GM11168 (cell line): ENCODE measurements around the gene DFFA.
"Not testable (repeated sequence)": the region's sequence is repeated elsewhere in the genome, so short reads cannot be mapped to it uniquely, and the experiment has no call there.

Source experiments
- in situ Hi-C: fragments of 300-500 bp; cut with MboI; formaldehyde crosslinking; loops from one replicate; pipeline ENCODE4 v1.12.0; 2022; ENCODE audit warnings: low sequenced_read_pairs; ENCODE audit not compliant: unreplicated experiment

The DFFA gene

DNA sequence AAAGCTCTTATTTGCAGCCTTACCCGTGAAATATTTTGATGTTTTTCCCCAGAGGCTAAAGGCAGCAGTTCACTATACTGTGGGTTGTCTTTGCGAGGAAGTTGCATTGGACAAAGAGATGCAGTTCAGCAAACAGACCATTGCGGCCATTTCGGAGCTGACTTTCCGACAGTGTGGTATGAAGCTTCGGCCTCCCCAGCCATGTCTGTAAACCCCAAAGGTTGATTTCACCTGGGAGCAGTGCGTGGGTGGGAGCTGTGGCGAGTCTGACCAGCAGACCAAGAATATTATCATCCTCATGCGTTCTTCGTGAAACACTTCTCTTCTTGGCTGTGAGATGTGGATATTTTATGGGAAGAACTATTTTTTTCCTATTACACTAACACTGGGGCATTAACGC lies 38.5 kb downstream of the DFFA start:
- in situ Hi-C loops = loop anchor here (5.0 kb wide), 1 partner anchor 59 kb away; no protein-coding TSS in a partner anchor

DNA sequence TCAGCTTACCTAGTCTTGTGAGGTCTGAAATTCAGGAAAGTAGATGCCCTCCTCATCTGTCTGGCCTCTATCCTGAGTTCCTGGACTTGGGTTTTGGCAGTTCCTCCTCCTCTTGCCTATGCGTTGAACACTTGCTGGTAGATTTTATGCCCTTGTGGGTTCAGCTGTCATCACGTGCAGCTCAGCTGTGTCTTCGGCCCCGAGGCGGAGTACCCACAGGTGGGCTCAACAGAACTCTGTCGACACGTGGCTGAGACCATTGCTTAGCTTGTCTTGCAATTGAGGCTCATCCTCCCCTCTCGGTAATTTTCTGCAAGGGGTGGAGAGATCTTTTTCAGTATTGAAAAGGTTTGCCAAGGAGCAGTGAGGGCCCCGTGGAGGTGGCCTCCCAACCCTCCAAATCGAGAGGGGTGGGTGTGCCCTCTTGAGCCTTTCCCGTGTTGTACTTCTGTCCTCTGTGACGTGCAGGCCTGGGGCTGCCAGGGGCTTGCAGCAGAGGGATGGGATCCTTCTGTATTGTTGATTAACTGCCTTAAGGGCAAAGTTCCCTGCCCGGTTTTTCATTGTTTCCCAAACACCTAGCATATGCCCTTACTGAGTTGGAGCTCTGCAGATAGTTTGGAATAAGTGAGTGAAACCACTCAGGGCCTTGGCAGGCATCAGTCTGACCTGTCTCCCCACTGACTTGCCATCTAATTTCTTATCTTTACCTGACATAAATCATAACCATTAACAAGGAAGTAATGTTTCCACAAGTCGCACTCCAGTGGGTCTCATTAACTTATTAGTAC lies 39.2 kb downstream of the DFFA start:
- in situ Hi-C loops = loop anchor here (5.0 kb wide), 1 partner anchor 59 kb away; no protein-coding TSS in a partner anchor

DNA sequence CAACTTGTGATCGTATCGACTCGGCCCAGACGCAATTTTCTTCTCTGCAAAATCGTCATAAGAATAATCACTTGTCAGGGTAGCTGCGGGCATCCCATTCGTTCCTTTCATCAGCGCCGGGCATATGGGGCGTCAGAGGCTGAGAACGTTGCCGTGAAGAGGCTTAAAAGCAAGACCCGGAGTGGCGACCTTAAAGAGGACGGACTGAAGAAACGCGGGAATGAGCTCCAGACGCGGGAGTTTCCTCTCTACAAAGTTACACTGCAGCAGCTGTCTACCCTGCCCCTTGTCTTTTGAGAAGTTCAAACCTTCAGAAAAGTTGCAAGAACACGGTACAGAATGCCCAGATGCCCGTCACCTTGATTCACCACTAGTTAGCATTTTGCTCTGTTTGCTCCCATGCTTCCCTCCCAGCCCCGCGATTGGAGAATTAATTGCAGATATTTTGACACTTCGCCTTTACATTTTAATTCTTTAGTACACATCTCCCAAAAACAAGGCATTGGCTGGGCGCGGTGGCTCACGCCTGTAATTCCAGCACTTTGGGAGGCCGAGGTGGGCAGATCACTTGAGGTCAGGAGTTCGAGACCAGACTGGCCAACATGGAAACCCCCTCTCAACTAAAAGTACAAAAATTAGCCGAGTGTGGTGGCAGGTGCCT lies 41.1 kb downstream of the DFFA start:
- in situ Hi-C loops = loop anchor here (5.0 kb wide), 1 partner anchor 61 kb away; no protein-coding TSS in a partner anchor

DNA sequence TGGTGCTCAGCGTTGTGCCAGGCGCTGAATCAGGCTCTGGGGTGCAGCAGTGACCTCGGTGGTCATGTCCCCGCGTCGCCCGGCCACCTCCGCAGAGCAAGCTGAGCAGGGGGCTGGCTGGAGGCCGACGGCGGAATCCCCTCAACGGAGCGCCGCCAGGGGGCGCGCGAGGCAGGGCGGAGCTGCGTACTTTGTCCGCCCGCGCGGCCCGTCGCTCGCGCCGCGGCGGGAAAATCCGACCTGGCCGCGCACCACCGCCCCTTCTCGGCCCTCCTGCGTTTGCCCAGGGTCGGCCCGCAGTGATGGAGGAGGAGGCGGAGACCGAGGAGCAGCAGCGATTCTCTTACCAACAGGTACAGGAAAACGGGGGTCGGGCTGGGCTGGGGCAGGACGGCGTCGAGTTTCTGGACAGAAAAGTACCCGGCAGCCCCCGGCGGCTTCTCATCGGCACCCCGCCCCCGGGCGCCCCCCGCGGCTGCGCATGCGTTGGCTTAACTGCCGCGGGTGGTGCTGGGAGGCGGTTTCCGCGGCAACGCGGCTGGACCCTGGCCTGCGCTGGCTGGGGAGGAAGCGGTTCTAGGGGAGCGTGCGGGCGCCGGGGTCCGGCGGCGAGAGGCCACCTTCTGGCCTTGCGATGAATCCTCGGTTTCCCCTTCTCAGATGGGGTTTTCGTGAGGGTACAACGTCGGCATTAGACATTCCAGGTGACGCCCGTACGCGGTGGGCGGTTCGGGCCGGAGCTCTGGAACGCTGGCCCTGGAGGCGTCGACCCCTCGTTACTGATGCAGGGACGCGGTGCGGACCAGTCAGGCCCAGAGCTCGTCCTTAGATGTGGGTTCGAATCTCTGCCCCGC lies 41.9 kb downstream of the DFFA start, which contains the start of gene CENPS:
Gene CENPS, plus strand, starts transcription at position 218 of the 854 bp plus-strand sequence. Its CDS starts 85 bp downstream, at position 303.
- in situ Hi-C loops = loop anchor here (5.0 kb wide), 1 partner anchor 62 kb away; no protein-coding TSS in a partner anchor

DNA sequence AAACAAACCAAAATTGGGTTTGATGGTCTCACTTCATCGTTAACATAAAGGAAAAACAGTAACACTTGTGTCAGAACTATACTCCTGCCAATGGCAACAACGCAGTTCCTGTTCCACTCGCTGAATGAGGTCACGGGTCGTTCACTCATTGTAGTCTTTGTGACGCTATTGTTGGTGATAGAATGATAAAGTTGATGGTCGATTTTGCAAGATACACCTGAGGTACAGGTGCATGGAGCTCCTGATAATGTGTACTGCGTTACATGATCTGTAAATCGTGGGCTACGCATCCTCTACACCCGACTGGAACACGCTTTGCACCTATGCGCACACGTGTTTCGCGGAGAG lies 42.5 kb downstream of the DFFA start:
- in situ Hi-C loops = loop anchor here (5.0 kb wide), 1 partner anchor 62 kb away; no protein-coding TSS in a partner anchor

DNA sequence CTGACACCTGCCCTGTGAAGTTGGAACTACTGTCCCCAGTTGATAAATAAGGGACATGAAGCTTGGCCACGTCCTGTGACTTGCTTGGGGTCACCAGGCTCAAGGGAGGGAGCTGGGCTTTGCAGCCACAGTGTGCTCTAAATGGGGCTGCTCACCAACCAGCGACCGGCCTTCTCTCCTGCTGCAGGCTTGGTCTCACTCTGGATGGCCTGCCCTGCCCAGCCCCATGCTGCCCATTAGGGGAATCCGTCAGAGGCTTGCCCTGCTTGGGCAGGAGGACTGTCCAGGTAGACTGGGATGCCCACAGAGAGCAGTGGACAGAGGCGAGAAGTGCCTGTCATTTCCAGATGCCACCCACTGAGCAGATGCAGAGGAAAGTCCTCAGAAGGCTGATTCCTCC lies 43.3 kb downstream of the DFFA start:
- in situ Hi-C loops = no loop called here

DNA sequence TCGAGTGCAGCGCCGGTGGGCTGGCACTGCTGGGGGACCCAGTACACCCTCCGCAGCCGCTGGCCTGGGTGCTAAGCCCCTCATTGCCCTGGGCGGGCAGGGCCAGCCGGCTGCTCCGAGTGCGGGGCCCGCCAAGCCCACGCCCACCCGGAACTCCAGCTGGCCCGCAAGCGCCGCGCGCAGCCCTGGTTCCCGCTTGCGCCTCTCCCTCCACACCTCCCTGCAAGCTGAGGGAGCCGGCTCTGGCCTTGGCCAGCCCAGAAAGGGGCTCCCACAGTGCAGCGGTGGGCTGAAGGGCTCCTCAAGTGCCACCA lies 45.8 kb downstream of the DFFA start:
- in situ Hi-C loops = not testable (repeated sequence)

DNA sequence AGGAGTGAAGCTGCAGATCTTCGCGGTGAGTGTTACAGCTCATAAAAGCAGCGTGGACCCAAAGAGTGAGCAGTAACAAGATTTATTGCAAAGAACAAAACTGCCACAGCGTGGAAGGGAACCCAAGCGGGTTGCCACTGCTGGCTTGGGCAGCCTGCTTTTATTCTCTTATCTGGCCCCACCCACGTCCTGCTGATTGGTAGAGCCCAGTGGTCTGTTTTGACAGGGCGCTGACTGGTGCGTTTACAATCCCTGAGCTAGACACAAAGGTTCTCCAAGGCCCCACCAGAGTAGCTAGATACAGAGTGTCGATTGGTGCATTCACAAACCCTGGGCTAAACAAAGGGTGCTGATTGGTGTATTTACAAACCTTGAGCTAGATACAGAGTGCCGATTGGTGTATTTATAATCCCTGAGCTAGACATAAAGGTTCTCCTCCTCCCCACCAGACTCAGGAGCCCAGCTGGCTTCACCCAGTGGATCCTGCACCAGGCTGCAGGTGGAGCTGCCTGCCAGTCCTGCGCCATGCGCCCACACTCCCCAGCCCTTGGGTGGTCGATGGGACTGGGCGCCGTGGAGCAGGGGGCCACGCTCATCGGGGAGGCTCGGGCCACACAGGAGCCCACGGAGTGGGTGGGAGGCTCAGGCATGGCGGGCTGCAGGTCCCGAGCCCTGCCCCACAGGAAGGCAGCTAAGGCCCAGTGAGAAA lies 46.3 kb downstream of the DFFA start:
- in situ Hi-C loops = not testable (repeated sequence)

DNA sequence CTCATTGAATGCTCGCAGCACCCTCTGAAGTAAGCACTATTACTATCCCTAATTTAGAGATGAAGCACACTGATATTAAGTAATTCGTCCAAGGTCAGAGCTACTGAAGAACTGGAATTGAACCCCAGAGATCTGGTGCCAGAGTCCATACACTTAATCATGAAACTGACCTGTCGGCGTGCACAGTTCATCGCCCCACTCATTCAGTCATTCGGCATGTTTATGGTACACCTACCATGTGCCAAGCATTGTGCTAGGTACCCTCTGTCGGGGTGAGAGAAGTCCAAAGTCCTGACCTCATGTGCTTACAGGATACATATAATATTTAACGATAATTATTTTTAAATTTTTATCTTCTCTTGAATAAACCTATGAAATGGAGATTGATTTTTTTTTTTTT lies 47.7 kb downstream of the DFFA start:
- in situ Hi-C loops = no loop called here

DNA sequence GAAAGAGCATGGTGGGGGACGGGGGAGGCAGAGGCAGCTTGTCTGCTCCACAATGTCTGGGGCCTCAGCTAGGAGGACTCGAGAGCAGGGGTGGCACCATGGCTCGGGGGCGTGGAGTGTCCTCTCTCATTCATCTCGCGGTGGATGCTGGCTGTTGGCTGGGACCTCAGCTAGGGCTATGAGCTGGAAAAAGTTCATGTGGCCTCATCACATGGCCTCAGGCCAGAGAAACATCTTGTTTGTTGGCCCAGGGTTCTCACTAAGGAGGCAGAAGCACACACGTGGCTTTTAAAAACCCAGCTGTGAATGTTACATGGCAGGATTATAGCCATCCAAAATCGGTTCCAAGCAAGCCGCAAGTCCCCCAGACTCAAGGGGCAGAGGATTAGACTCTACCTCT lies 48.3 kb downstream of the DFFA start:
- in situ Hi-C loops = no loop called here

DNA sequence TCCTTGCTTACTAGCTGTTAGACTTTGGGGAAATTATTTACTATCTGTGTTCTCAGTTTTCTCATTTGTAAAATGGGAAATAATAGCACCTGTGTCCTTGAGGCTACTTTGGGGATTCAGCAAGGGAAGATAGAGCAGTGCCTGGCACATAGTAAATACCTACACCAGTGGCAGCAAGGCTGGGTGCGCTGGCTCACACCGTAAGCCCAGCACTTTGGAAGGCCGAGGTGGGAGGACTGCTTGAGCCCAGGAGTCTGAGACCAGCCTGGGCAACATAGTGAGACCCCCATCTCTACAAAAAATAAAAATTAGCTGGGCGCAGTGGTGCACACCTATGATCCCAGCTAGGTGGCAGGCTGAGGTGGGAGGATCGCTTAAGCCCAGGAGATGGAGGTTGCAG lies 50.7 kb downstream of the DFFA start:
- in situ Hi-C loops = no loop called here

DNA sequence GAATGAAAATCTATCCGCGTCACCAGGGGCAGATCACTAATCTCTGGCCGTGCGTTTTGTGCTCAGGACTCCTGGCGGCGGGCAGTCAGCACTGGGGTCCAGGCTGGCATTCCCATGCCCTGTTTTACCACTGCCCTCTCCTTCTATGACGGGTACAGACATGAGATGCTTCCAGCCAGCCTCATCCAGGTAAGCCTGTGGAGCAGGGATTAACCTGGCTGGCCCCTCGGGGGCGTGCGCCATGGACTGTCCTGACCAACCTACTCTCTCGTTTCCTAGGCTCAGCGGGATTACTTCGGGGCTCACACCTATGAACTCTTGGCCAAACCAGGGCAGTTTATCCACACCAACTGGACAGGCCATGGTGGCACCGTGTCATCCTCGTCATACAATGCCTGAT lies 53.0 kb downstream of the DFFA start:
- in situ Hi-C loops = no loop called here

DNA sequence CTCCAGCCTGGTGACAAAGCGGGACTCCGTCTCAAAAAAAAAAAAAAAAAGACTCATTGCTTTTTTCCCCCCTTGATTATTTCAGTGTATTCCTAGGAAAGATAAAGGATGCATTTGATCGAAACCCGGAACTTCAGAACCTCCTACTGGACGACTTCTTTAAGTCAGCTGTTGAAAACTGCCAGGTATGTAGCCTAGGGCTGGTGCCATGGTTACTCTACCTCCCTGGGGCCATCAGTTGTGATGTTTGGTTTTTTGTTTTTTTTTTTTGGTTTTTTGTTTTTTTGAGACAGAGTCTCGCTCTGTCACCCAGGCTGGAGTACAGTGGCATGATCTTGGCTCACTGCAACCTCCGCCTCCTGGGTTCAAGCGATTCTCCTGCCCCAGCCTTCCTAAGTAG lies 53.6 kb downstream of the DFFA start:
- in situ Hi-C loops = not testable (repeated sequence)

DNA sequence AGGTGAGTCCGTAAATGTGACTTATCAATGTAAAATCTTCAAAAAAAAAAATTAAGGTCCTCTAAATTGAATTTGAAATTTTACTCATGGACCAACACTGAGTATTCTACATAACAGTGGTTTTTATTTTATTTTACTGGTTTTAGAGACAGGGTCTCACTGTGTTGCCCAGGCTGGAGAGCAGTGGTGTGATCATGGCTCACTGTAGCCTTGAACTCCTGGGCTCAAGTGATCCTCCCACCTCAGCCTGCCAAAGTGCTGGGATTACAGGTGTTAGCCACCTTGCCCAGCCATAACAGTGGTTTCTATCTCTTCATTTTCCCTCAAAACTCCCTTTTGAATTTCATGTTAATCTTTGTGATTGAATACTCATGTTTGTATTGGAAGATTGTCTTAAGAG lies 56.4 kb downstream of the DFFA start:
- in situ Hi-C loops = not testable (repeated sequence)

DNA sequence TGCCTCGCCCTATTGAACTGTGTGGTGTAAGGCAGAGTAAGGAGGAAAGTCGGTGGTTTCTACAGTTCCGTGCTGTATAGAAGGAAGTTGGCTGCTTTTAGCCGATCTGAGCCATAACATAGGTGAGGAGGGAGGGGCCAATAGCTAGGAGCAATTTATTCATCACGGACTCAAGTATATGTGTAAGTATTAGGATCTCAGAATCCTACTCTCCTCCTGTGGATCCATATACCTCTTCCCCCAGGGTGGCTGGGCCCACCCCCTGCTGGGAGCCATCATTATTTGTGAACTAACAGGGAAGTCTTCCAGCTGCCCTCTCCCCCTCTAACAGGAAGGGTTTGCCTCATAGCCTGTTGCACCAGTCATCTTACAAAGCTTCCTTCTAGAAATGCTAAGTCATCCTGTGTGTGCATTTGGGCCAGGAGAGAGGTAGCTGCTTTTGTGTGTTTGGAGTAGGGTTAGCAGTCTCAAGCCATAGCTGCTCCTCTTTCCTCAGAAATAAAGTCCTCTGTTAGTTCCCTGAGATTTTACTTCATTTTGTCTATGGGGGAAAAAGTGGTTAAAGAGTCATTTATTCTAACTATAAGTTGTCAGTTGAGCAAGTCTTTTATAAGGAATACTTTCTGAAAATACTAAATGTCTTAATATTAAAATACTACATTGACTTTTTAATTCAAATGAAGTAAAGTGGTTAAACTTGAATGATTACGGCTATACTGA lies 57.0 kb downstream of the DFFA start:
- in situ Hi-C loops = no loop called here

DNA sequence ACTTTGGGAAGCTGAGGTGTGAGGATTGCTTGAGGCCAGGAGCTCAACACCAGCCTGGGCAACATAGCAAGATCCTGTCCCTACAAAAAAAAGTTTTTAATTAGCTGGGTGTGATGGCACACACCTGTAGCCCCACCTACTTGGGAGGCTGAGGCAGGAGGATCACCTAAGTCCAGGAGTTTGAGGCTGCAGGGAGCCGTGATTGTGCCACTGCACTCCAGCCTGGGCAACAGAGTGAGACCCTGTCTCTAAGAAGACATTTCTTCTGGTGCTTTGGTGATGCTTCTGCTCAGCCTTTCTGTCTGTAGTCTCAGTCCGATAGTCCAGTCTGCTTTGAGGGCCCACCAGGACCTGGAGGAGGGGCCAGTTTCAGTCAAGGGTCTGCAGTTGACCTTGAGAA lies 65.1 kb downstream of the DFFA start:
- in situ Hi-C loops = no loop called here
